NCI-H2227 treated with DMSO at 0.1 percent for 48 hours (cell line): ENCODE measurements around the gene VPS13A.
"Not testable (repeated sequence)": the region's sequence is repeated elsewhere in the genome, so short reads cannot be mapped to it uniquely, and the experiment has no call there.

Source experiments
- DNase-seq: peaks from one replicate; lab custom pipeline; 2025; lab: John Stamatoyannopoulos, UW

Gene VPS13A

GRCh38 chr9:77183581-77183980, 6.2 kb downstream of the VPS13A start:
- DNase-seq: no peak

- DNase-seq: no peak
Observed at GRCh38 chr9:77188242-77188641, 10.9 kb downstream of the VPS13A start.

- no peak for DNase-seq
Observed at GRCh38 chr9:77194423-77194822, 17.1 kb downstream of the VPS13A start.

GRCh38 chr9:77210116-77210515, 32.8 kb downstream of the VPS13A start:
- no peak for DNase-seq

GRCh38 chr9:77211561-77211960, 34.2 kb downstream of the VPS13A start:
- no peak for DNase-seq

GRCh38 chr9:77212801-77213200, 35.5 kb downstream of the VPS13A start:
- DNase-seq: no peak

- DNase-seq: peak; percentile 1
Observed at GRCh38 chr9:77215874-77216273, 38.5 kb downstream of the VPS13A start.

- DNase-seq: no peak
Observed at GRCh38 chr9:77218612-77219011, 41.3 kb downstream of the VPS13A start.

GRCh38 chr9:77221431-77221830, 44.1 kb downstream of the VPS13A start:
- no peak for DNase-seq

GRCh38 chr9:77224746-77225312, 47.5 kb downstream of the VPS13A start:
- DNase-seq: no peak

GRCh38 chr9:77236693-77237092, 59.4 kb downstream of the VPS13A start:
- no peak for DNase-seq

GRCh38 chr9:77237896-77238295, 60.6 kb downstream of the VPS13A start:
- no peak for DNase-seq

- DNase-seq: no peak
Observed at GRCh38 chr9:77251050-77251449, 73.7 kb downstream of the VPS13A start.

GRCh38 chr9:77257275-77257674, 79.9 kb downstream of the VPS13A start:
- no peak for DNase-seq

- DNase-seq: no peak
Observed at GRCh38 chr9:77261605-77262004, 84.3 kb downstream of the VPS13A start.

- DNase-seq: not testable (repeated sequence)
Observed at GRCh38 chr9:77267762-77268161, 90.4 kb downstream of the VPS13A start.

GRCh38 chr9:77271023-77271690, 93.8 kb downstream of the VPS13A start:
- DNase-seq: no peak

- no peak for DNase-seq
Observed at GRCh38 chr9:77276799-77277198, 99.5 kb downstream of the VPS13A start.

- DNase-seq: no peak
Observed at GRCh38 chr9:77277719-77278118, 100.4 kb downstream of the VPS13A start.

GRCh38 chr9:77283991-77284390, 106.7 kb downstream of the VPS13A start:
- DNase-seq: no peak

- no peak for DNase-seq
Observed at GRCh38 chr9:77284616-77285015, 107.3 kb downstream of the VPS13A start.

- no peak for DNase-seq
Observed at GRCh38 chr9:77290373-77290772, 113.0 kb downstream of the VPS13A start.

GRCh38 chr9:77291714-77292113, 114.4 kb downstream of the VPS13A start:
- DNase-seq: peak; percentile 13

- DNase-seq: no peak
Observed at GRCh38 chr9:77293949-77294348, 116.6 kb downstream of the VPS13A start.
